Naive B cell (primary cell): ENCODE measurements around the gene MPZL1. TPM values are rescaled to one million over a fixed set of nuclear protein-coding genes. Genes with fewer than 3 reads are reported as not detected.
"Not testable (repeated sequence)": the region's sequence is repeated elsewhere in the genome, so short reads cannot be mapped to it uniquely, and the experiment has no call there.

Source experiments
- ATAC-seq, 2 donors: fragments of 150-1000 bp; cut with Tn5 transposase; 2 replicates each; pipeline ENCODE4 v1.10.0; 2021; ENCODE audit warnings: low read depth in 2 of 2, mild to moderate bottlenecking in 2 of 2, moderate library complexity in 2 of 2
- DNase-seq: peaks from one replicate; pipeline ENCODE4 v3.0.0; 2022
- H3K27ac Mint-ChIP-seq, 6 donors: one replicate each; pipeline ENCODE4 v1.8.0; 2020 to 2022; ENCODE audit warnings: mild to moderate bottlenecking in 6 of 6, mixed read lengths in 6 of 6, moderate library complexity in 5 of 6, inconsistent platforms in 2 of 6
- H3K27me3 Mint-ChIP-seq, 3 donors: one replicate each; pipeline ENCODE4 v1.8.0; 2021 to 2022; ENCODE audit warnings: mixed read lengths in 3 of 3, mild to moderate bottlenecking in 1 of 3
- H3K36me3 Mint-ChIP-seq, 2 donors: one replicate each; pipeline ENCODE4 v1.8.0; 2020 to 2022; ENCODE audit warnings: mixed read lengths in 2 of 2, inconsistent platforms in 1 of 2, mild to moderate bottlenecking in 1 of 2
- H3K4me1 Mint-ChIP-seq, 3 donors: one replicate each; pipeline ENCODE4 v1.8.0; 2020 to 2022; ENCODE audit warnings: mixed read lengths in 3 of 3, inconsistent platforms in 1 of 3, mild to moderate bottlenecking in 1 of 3, moderate library complexity in 1 of 3
- H3K4me3 Mint-ChIP-seq, 8 donors: one replicate each; pipeline ENCODE4 v1.8.0; 2020 to 2022; ENCODE audit warnings: mild to moderate bottlenecking in 8 of 8, mixed read lengths in 8 of 8, moderate library complexity in 8 of 8, inconsistent platforms in 2 of 8
- H3K9me3 Mint-ChIP-seq, 7 donors: one replicate each; pipeline ENCODE4 v1.8.0; 2020 to 2022; ENCODE audit warnings: mixed read lengths in 7 of 7, mild to moderate bottlenecking in 5 of 7, inconsistent platforms in 2 of 7, moderate library complexity in 1 of 7
- polyA plus RNA-seq, 6 donors: library from polyadenylated mRNA; unstranded; fragments of 300-500 nt; fragmentation: Illumina TruSeq; gene quantifications; one replicate each; pipeline ENCODE4 v1.2.3, GENCODE V29; 2021; ENCODE audit warnings: low read depth in 6 of 6

Gene MPZL1
- polyA plus RNA-seq, 6 donors from 2014 or later = 23.5 to 64.2 (median 29.7) TPM

DNA sequence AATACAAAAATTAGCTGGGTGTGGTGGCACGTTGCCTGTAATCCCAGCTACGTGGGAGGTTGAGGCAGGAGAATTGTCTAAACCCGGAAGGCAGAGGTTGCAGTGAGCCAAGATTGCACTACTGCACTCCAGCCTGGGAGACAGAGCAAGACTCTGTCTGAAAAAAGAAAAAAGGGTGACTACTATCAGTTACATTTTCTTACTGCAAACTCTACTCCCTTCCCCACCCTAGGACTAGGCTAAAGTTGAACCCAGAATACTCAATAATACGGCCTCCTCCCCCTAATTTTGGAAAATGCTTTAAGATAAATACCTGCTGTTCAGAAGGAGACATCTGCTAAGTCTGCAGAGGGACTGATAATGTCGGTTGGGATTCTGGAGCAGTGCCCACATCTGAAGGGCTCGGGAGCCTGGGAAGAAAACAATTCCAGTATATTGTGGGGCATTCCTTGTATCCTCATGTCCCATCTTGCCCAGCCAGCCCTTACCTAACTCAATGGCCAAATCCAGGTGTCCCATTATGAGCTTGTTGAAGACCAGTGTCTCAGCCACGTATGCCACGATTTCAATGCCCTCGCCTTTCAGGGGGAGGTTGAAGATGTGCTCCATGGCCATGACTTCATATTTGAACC is 102.5 kb downstream of the MPZL1 start:
- H3K4me1 Mint-ChIP-seq = peaks cover 5 to 8% (median 6%) of the 10 kb centered on the region in 3 donors
- no peaks in the 10 kb centered on the region for H3K9me3 Mint-ChIP-seq
- ATAC-seq = no peak
- DNase-seq = no peak
- no peaks in the 10 kb centered on the region for H3K36me3 Mint-ChIP-seq
- no peak overlapping the region for H3K27ac Mint-ChIP-seq
- H3K27me3 Mint-ChIP-seq = peaks cover 15 to 18% (median 15%) of the 10 kb centered on the region in 3 donors
- no peak overlapping the region for H3K4me3 Mint-ChIP-seq

DNA sequence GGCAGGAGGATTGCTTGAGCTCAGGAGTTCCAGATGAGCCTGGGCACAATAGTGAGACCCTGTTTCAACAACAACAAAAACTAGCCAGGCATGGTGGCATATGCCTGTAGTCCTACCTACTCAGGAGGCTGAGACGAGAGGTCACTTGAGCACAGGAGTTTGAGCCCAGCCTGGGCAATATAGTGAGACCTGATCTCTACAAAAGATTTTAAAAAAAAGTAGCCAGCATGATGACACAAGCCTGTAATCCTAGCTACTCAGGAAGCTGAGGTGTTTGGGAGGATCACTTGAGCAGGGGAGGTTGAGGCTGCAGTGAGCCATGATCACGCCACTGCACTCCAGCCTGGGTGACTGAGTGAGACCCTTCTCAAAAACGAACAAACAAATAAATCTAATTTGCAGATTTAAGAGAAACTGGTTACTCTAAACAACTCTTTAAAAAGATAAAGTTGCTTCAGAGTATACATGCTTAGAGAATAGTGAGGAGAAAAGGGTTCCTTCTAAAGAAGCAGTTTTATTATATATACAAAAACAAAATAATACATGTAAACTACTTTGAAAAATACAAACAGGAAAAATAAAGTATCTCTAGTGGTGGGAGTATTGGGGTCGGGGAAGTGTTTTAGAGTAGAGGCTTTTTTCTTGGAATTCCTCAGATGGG is 103.8 kb downstream of the MPZL1 start:
- Mint-ChIP-seq H3K9me3 (no peaks in the 10 kb centered on the region), H3K4me1 (no peaks in the 10 kb centered on the region), H3K36me3 (no peaks in the 10 kb centered on the region), H3K27me3 (peaks cover 8 to 15% (median 9%) of the 10 kb centered on the region in 3 donors), H3K27ac (peak overlapping the region in 1 of 6 donors; percentile 47), H3K4me3 (no peak overlapping the region)
- DNase-seq (no peak), ATAC-seq (no peak)

DNA sequence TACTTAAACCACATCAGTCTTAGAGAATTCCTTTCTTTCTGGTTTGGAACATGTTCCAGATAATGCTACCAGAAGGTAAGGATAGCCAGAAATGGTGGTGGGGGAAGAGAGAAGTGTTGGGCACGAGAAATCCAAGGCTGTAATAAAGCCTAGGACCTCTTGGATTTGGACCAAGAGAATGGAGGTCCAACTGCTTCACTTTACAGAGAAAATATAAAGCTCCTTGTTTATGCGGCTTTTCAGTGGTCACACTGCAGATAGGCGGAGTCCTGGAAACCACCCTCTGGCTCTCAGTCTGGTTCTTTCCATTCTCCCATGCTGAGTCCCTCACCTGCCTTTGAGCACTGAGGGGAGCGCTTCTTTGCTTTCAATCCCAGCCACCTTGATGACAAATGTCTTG is 104.3 kb downstream of the MPZL1 start:
- Mint-ChIP-seq H3K27me3 (peaks cover 2 to 11% (median 5%) of the 10 kb centered on the region in 3 donors), H3K36me3 (no peaks in the 10 kb centered on the region), H3K4me3 (no peak overlapping the region), H3K9me3 (no peaks in the 10 kb centered on the region), H3K4me1 (no peaks in the 10 kb centered on the region), H3K27ac (no peak overlapping the region)
- ATAC-seq = no peak
- no peak for DNase-seq

- Mint-ChIP-seq H3K9me3 (no peaks in the 10 kb centered on the region), H3K36me3 (no peaks in the 10 kb centered on the region), H3K27ac (no peak overlapping the region), H3K4me1 (no peaks in the 10 kb centered on the region), H3K27me3 (no peaks in the 10 kb centered on the region), H3K4me3 (no peak overlapping the region)
- DNase-seq (no peak), ATAC-seq (no peak)
Observed at GRCh38 chr1:167829868-167830267, 108.1 kb downstream of the MPZL1 start.

DNA sequence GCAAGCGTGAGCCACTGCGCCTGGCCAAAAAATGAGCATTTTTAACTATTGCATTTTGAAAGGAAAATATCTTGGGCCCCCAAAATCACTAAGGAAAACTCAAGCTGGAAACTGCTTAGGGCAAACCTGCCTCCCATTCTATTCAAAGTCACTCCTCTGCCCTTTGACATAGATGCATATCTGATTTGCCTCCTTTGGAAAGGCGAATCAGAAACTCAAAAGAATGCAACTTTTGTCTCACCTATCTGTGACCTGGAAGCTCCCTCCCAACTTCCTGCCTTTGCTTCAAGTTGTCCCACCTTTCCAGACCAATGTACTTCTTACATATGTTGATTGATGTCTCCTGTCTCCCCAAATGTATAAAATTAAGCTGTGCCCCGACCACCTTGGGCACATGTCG is 108.9 kb downstream of the MPZL1 start:
- ATAC-seq, H3K27me3 Mint-ChIP-seq, H3K36me3 Mint-ChIP-seq, H3K27ac Mint-ChIP-seq, H3K4me3 Mint-ChIP-seq, H3K9me3 Mint-ChIP-seq, DNase-seq, H3K4me1 Mint-ChIP-seq: not testable (repeated sequence)

GRCh38 chr1:167832693-167833092 is 110.9 kb downstream of the MPZL1 start:
- Mint-ChIP-seq H3K4me3 (no peak overlapping the region), H3K9me3 (no peaks in the 10 kb centered on the region), H3K27ac (no peak overlapping the region), H3K4me1 (no peaks in the 10 kb centered on the region), H3K36me3 (no peaks in the 10 kb centered on the region), H3K27me3 (no peaks in the 10 kb centered on the region)
- ATAC-seq (no peak), DNase-seq (no peak)

- H3K9me3 Mint-ChIP-seq = no peaks in the 10 kb centered on the region
- H3K4me1 Mint-ChIP-seq = no peaks in the 10 kb centered on the region
- no peak for ATAC-seq
- H3K27ac Mint-ChIP-seq = no peak overlapping the region
- H3K4me3 Mint-ChIP-seq = no peak overlapping the region
- no peak for DNase-seq
- H3K36me3 Mint-ChIP-seq = no peaks in the 10 kb centered on the region
- H3K27me3 Mint-ChIP-seq = peaks cover 0 to 5% (median 0%) of the 10 kb centered on the region in 3 donors
Observed at GRCh38 chr1:167833904-167834303, 112.1 kb downstream of the MPZL1 start.

GRCh38 chr1:167836197-167836596 is 114.4 kb downstream of the MPZL1 start:
- H3K9me3 Mint-ChIP-seq = no peaks in the 10 kb centered on the region
- H3K4me1 Mint-ChIP-seq = no peaks in the 10 kb centered on the region
- no peak overlapping the region for H3K4me3 Mint-ChIP-seq
- no peak for ATAC-seq
- no peak overlapping the region for H3K27ac Mint-ChIP-seq
- H3K27me3 Mint-ChIP-seq = peaks cover 0 to 9% (median 0%) of the 10 kb centered on the region in 3 donors
- no peaks in the 10 kb centered on the region for H3K36me3 Mint-ChIP-seq
- no peak for DNase-seq

GRCh38 chr1:167837326-167837725 is 115.5 kb downstream of the MPZL1 start:
- ATAC-seq (no peak), DNase-seq (no peak)
- Mint-ChIP-seq H3K36me3 (no peaks in the 10 kb centered on the region), H3K27ac (no peak overlapping the region), H3K4me1 (no peaks in the 10 kb centered on the region), H3K9me3 (no peaks in the 10 kb centered on the region), H3K27me3 (peaks cover 0 to 9% (median 0%) of the 10 kb centered on the region in 3 donors), H3K4me3 (no peak overlapping the region)

DNA sequence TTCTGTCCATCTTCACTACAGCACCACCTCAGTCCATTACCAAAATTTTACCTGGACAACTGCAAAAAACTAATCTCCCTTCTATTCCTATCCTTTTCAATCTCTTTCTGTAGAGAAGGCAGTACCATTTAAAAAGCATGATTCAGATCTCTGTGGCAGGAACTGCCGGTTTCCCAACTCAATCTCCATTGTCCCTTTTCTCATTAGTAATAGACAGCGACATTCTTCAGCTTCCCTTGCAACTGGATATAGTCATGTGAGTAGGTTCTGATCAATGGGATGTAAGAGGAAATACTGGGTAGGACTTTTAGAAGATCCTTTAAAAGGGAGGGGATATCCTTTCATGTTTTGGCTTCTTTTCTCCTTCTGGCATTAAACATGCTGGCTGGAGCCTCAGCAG is 117.2 kb downstream of the MPZL1 start:
- Mint-ChIP-seq H3K27me3 (peaks cover 0 to 9% (median 5%) of the 10 kb centered on the region in 3 donors), H3K36me3 (no peaks in the 10 kb centered on the region), H3K4me1 (no peaks in the 10 kb centered on the region), H3K9me3 (no peaks in the 10 kb centered on the region), H3K27ac (no peak overlapping the region), H3K4me3 (no peak overlapping the region)
- ATAC-seq (no peak), DNase-seq (no peak)

Other genes with a start within 250 kb of the MPZL1 start
- gene CD247, start 203.5 kb upstream of the MPZL1 start, polyA plus RNA-seq = 1 to 10 TPM; 1.2 to 4.5 (median 2.4) TPM
- gene CREG1, start 168.2 kb upstream of the MPZL1 start, polyA plus RNA-seq = 10 to 100 TPM in 3 of 6 donors, 1 to 10 TPM in 3; 7.3 to 18.9 (median 10.0) TPM
- 100 to 1,000 TPM; 273 to 418 (median 333) TPM for gene RCSD1, start 91.8 kb upstream of the MPZL1 start, polyA plus RNA-seq
- gene ADCY10, start 192.2 kb downstream of the MPZL1 start, polyA plus RNA-seq = not detected
- gene DCAF6, start 214.7 kb downstream of the MPZL1 start, polyA plus RNA-seq = 10 to 100 TPM in 5 of 6 donors, 1 to 10 TPM in 1; 9.9 to 19.5 (median 15.9) TPM
- gene MPC2, start 215.1 kb downstream of the MPZL1 start, polyA plus RNA-seq = 100 to 1,000 TPM in 1 of 6 donors, 10 to 100 TPM in 5; 72.6 to 103 (median 78.9) TPM